AG08396 (cell line): Measurements from ENCODE around the gene ASCC3.
"Not testable (repeated sequence)": the region's sequence is repeated elsewhere in the genome, so short reads cannot be mapped to it uniquely, and the experiment has no call there.

Experiments
- DNase-seq: peaks from one replicate; pipeline ENCODE4 v3.0.0; 2012; ENCODE audit warnings: low spot score, mixed read lengths

Gene ASCC3

GRCh38 chr6:100657678-100658330 lies 223.3 kb downstream of the ASCC3 start:
- DNase-seq: no peak

- DNase-seq: not testable (repeated sequence)
These were observed 240.0 kb downstream of the ASCC3 start for GRCh38 chr6:100641147-100641546.

GRCh38 chr6:100633096-100633777 lies 247.9 kb downstream of the ASCC3 start:
- DNase-seq: peak; percentile 35

- DNase-seq: no peak
These were observed 250.6 kb downstream of the ASCC3 start for GRCh38 chr6:100630536-100630935.

- no peak for DNase-seq
These were observed 253.0 kb downstream of the ASCC3 start for GRCh38 chr6:100627911-100628758.

GRCh38 chr6:100626721-100627120 lies 254.4 kb downstream of the ASCC3 start:
- no peak for DNase-seq

GRCh38 chr6:100622907-100623692 lies 258.0 kb downstream of the ASCC3 start:
- DNase-seq: peak; percentile 7

- peak; percentile 16 for DNase-seq
These were observed 260.9 kb downstream of the ASCC3 start for GRCh38 chr6:100620085-100620840.

- DNase-seq: no peak
These were observed 262.8 kb downstream of the ASCC3 start for GRCh38 chr6:100618351-100618671.

- no peak for DNase-seq
These were observed 263.3 kb downstream of the ASCC3 start for GRCh38 chr6:100617633-100618350.

- no peak for DNase-seq
These were observed 266.2 kb downstream of the ASCC3 start for GRCh38 chr6:100614933-100615332.

GRCh38 chr6:100614386-100614785 lies 266.7 kb downstream of the ASCC3 start:
- DNase-seq: no peak

GRCh38 chr6:100613656-100614055 lies 267.5 kb downstream of the ASCC3 start:
- DNase-seq: no peak

- no peak for DNase-seq
These were observed 269.0 kb downstream of the ASCC3 start for GRCh38 chr6:100612094-100612493.

- DNase-seq: no peak
These were observed 281.9 kb downstream of the ASCC3 start for GRCh38 chr6:100599088-100599770.

- no peak for DNase-seq
These were observed 285.7 kb downstream of the ASCC3 start for GRCh38 chr6:100595456-100595855.

GRCh38 chr6:100593522-100593921 lies 287.6 kb downstream of the ASCC3 start:
- DNase-seq: no peak

- DNase-seq: no peak
These were observed 288.2 kb downstream of the ASCC3 start for GRCh38 chr6:100592929-100593328.

GRCh38 chr6:100577425-100577824 lies 303.7 kb downstream of the ASCC3 start:
- no peak for DNase-seq

- no peak for DNase-seq
These were observed 305.2 kb downstream of the ASCC3 start for GRCh38 chr6:100575921-100576320.
